Measurements from ENCODE around the gene MYG1. TPM values are rescaled to one million over a fixed set of nuclear protein-coding genes. Genes with fewer than 3 reads are reported as not detected.

Gene MYG1
- total RNA-seq, 1 experiment from 2014 or later, result 89.9 TPM

- Histone ChIP-seq H3K9ac (ENCODE audit: low read length) (no peak overlapping the region), H3K9me2 (replicated peaks; ENCODE audit: low read length) (no peaks in the 10 kb centered on the region), H3K27ac (ENCODE audit: low read length) (no peak overlapping the region), H2AFZ (ENCODE audit: low read length) (no peak overlapping the region), H3K4me2 (ENCODE audit: low read length) (no peak overlapping the region), H3K4me3 (ENCODE audit: low read length) (no peak overlapping the region), H3K27me3 (ENCODE audit: low read length) (no peaks in the 10 kb centered on the region), H4K20me1 (ENCODE audit: low read length) (no peaks in the 10 kb centered on the region), H3K9me3 (ENCODE audit: low read length) (no peaks in the 10 kb centered on the region), H3K79me2 (ENCODE audit: low read length) (no peaks in the 10 kb centered on the region), H3F3A (ENCODE audit: low read length, unreplicated experiment) (no peaks in the 10 kb centered on the region), H3K4me1 (ENCODE audit: insufficient read depth, low read length) (no peaks in the 10 kb centered on the region), H3K36me3 (ENCODE audit: low read depth, low read length) (peaks cover 51% of the 10 kb centered on the region)
- CTCF ChIA-PET, result no interaction called here
- TF ChIP-seq EZH2phosphoT487 (IDR thresholded peaks at IDR 0.05; ENCODE audit: borderline replicate concordance, low read length), result no peak
- no peak for TF ChIP-seq CTCF (conservative IDR thresholded peaks at IDR 0.05; ENCODE audit: low read depth, low read length)
- no peak for TF ChIP-seq EZH2 (IDR thresholded peaks at IDR 0.05; ENCODE audit: low read length, unreplicated experiment)
- DNase-seq (no peak), ATAC-seq (no peak)
- no TSS peak for BruUV-seq (replicated peaks)
- POLR2A ChIA-PET (ENCODE audit: unreplicated experiment), result interaction anchor here (0.6 kb wide), 1 partner anchor 64 kb away, joined by 6 read pairs; no protein-coding TSS in a partner anchor
- intact Hi-C loops (cut with micrococcal nuclease), result no loop called here
These were observed 20.1 kb upstream of the MYG1 start for GRCh38 chr12:53279283-53279869.

- no TSS peak for BruUV-seq (replicated peaks)
- DNase-seq, result no peak
- no peaks in the 10 kb centered on the region for H3K27me3 ChIP-seq (ENCODE audit: low read length)
These were observed 19.5 kb upstream of the MYG1 start for GRCh38 chr12:53279888-53280498.

More at GRCh38 chr12:53279888-53280498, 19.5 kb upstream of the MYG1 start:
- Histone ChIP-seq H3K4me2 (ENCODE audit: low read length) (no peak overlapping the region), H3K27ac (ENCODE audit: low read length) (no peak overlapping the region), H3K36me3 (ENCODE audit: low read depth, low read length) (peaks cover 53% of the 10 kb centered on the region), H4K20me1 (ENCODE audit: low read length) (no peaks in the 10 kb centered on the region), H2AFZ (ENCODE audit: low read length) (no peak overlapping the region), H3K9me2 (replicated peaks; ENCODE audit: low read length) (no peaks in the 10 kb centered on the region), H3F3A (ENCODE audit: low read length, unreplicated experiment) (no peaks in the 10 kb centered on the region), H3K9ac (ENCODE audit: low read length) (no peak overlapping the region), H3K4me3 (ENCODE audit: low read length) (no peak overlapping the region), H3K4me1 (ENCODE audit: insufficient read depth, low read length) (no peaks in the 10 kb centered on the region), H3K79me2 (ENCODE audit: low read length) (no peaks in the 10 kb centered on the region), H3K9me3 (ENCODE audit: low read length) (no peaks in the 10 kb centered on the region)
- ChIA-PET CTCF (no interaction called here), POLR2A (ENCODE audit: unreplicated experiment) (no interaction called here)
- no peak for ATAC-seq
- intact Hi-C loops (cut with micrococcal nuclease), result no loop called here
- TF ChIP-seq CTCF (conservative IDR thresholded peaks at IDR 0.05; ENCODE audit: low read depth, low read length) (no peak), EZH2 (IDR thresholded peaks at IDR 0.05; ENCODE audit: low read length, unreplicated experiment) (no peak), EZH2phosphoT487 (IDR thresholded peaks at IDR 0.05; ENCODE audit: borderline replicate concordance, low read length) (no peak)

Data from PC-3 (cell line).